A549 (cell line): ENCODE data around the gene HES3. TPM values are rescaled to one million over a fixed set of nuclear protein-coding genes. Genes with fewer than 3 reads are reported as not detected.

ENCODE experiments used
- ATAC-seq, 2 experiments: fragments of 200-7000 bp in 1 of 2; fragments of >200 bp in 1 of 2; cut with Nextera tagmentation in 1 of 2; cut with Tn5 transposase in 1 of 2; 3 replicates each; pipeline versions ENCODE4 v1.8.0 to v1.9.1; 2018 to 2020; ENCODE audit warnings: mild to moderate bottlenecking in 1 of 2, moderate library complexity in 1 of 2
- CTCF ChIA-PET: fragments of 300-600 bp; sonication (Branson Sonifier 250); formaldehyde crosslinking; extraction: SDS; loops from one replicate; lab custom pipeline; 2021; ENCODE audit warnings: antibody characterized with exemption, inconsistent platforms; lab: Yijun Ruan, JAX
- POLR2A ChIA-PET: fragments of 350-600 bp; formaldehyde crosslinking; extraction: SDS; loops from one replicate; lab custom pipeline; 2021; ENCODE audit warnings: antibody characterized with exemption, inconsistent platforms; lab: Yijun Ruan, JAX
- DNase-seq, 2 experiments: peaks; one replicate each; pipeline versions ENCODE4 v3.0.0 to v3.0.0-alpha.2; 2011 to 2016; ENCODE audit warnings: low read depth in 1 of 2, low spot score in 1 of 2
- FAIRE-seq: peaks from 2 replicates; lab custom pipeline; 2011; peaks lifted over from hg19 to GRCh38; lab: Jason Lieb, UNC
- H3K27ac ChIP-seq, 2 experiments: fragments of >200 bp; sonication (Bioruptor Twin); formaldehyde crosslinking; 3 replicates each; pipeline ENCODE4 v1.5.1; 2016 to 2017
- H3K4me1 ChIP-seq: fragments of >200 bp; sonication (Bioruptor Twin); formaldehyde crosslinking; 3 replicates; pipeline ENCODE4 v1.6.1; 2016
- H3K4me2 ChIP-seq: fragments of >200 bp; sonication (Bioruptor Twin); formaldehyde crosslinking; 3 replicates; pipeline ENCODE4 v1.6.1; 2016
- H3K4me3 ChIP-seq: fragments of >200 bp; sonication (Bioruptor Twin); formaldehyde crosslinking; 3 replicates; pipeline ENCODE4 v1.5.1; 2016
- H3K9me3 ChIP-seq: fragments of >200 bp; sonication (Bioruptor Twin); formaldehyde crosslinking; 3 replicates; pipeline ENCODE4 v1.6.1; 2016
- HEYL ChIP-seq: fragments of 250-450 bp; sonication (Bioruptor Pico); IDR thresholded peaks from 2 replicates; pipeline ENCODE4 v1.8.0; 2021; ENCODE audit warnings: mild to moderate bottlenecking, moderate library complexity
- HOXA7 ChIP-seq: fragments of 250-450 bp; sonication (Bioruptor Pico); IDR thresholded peaks from 2 replicates; pipeline ENCODE4 v1.5.0; 2020; ENCODE audit warnings: mild to moderate bottlenecking, moderate library complexity
- HOXB5 ChIP-seq: fragments of 250-450 bp; sonication (Bioruptor Pico); IDR thresholded peaks from 2 replicates; pipeline ENCODE4 v1.5.0; 2020; ENCODE audit warnings: mild to moderate bottlenecking, moderate library complexity
- JUNB ChIP-seq: fragments of >200 bp; sonication (Bioruptor Twin); formaldehyde crosslinking; IDR thresholded peaks from 2 replicates; pipeline ENCODE4 v1.6.1; 2016
- KDM5A ChIP-seq: fragments of 200-600 bp; sonication (generic); IDR thresholded peaks from 2 replicates; pipeline ENCODE4 v1.6.1; 2016; ENCODE audit warnings: antibody characterized with exemption, mild to moderate bottlenecking
- MAFK ChIP-seq: fragments of 450-650 bp; IDR thresholded peaks from 2 replicates; pipeline ENCODE4 v1.6.1; 2014; ENCODE audit not compliant: partially characterized antibody
- PHF8 ChIP-seq: fragments of 200-600 bp; sonication (generic); IDR thresholded peaks from 2 replicates; pipeline ENCODE4 v1.6.1; 2016; ENCODE audit warnings: low read depth, mild to moderate bottlenecking, antibody characterized with exemption, moderate library complexity, borderline replicate concordance
- POLR2AphosphoS2 ChIP-seq: conservative IDR thresholded peaks from 2 replicates; pipeline ENCODE4 v1.6.1; 2012; ENCODE audit warnings: low read length, improper control_type of control experiment, inconsistent platforms
- RAD21 ChIP-seq, 2 experiments: fragments of >200 bp in 1 of 2; sonication (Bioruptor Twin) in 1 of 2; formaldehyde crosslinking in 1 of 2; IDR thresholded peaks in 1 of 2; conservative IDR thresholded peaks in 1 of 2; 2 replicates in 1 of 2; 3 replicates in 1 of 2; pipeline ENCODE4 v1.6.1; 2012 to 2018; ENCODE audit warnings: inconsistent platforms in 1 of 2
- RFX5 ChIP-seq: fragments of 450-650 bp; IDR thresholded peaks from 2 replicates; pipeline ENCODE4 v1.7.1; 2014; ENCODE audit warnings: antibody characterized with exemption, mild to moderate bottlenecking, moderate library complexity
- TP53 ChIP-seq: fragments of 250-450 bp; sonication (Bioruptor Pico); IDR thresholded peaks from 2 replicates; pipeline ENCODE4 v1.5.0; 2021; ENCODE audit warnings: mild to moderate bottlenecking, moderate library complexity
- ZNF302 ChIP-seq: fragments of 250-450 bp; sonication (Bioruptor Pico); IDR thresholded peaks from 2 replicates; pipeline ENCODE4 v1.9.0; 2021; ENCODE audit warnings: inconsistent platforms, mild to moderate bottlenecking, moderate library complexity
- WGBS: methylation state at CpG from one replicate; pipeline ENCODE4 v1.1.6; 2017; ENCODE audit errors: missing lambda C conversion rate; 5-methylcytosine and 5-hydroxymethylcytosine counted together
- polyA plus RNA-seq, 4 experiments: library from polyadenylated mRNA; depleted of rRNA in 3 of 4; stranded (reverse); fragments of >200 nt; fragmentation: RNase III in 1 of 4; extraction: RNeasy Plus Mini Kit Qiagen cat#74134 plus additional on column Dnase treatment in 1 of 4; gene quantifications; 2 replicates in 3 of 4; 3 replicates in 1 of 4; pipeline ENCODE4 v1.2.3, GENCODE V29; 2011 to 2017
- TF ChIP-seq, protein P1 (sequence below): fragments of >200 bp; sonication (Bioruptor Twin); formaldehyde crosslinking; IDR thresholded peaks from 2 replicates; pipeline ENCODE4 v1.6.1; 2016
- TF ChIP-seq, protein P2 (sequence below): fragments of 250-450 bp; sonication (Bioruptor Pico); IDR thresholded peaks from 2 replicates; pipeline ENCODE4 v1.5.0; 2021; ENCODE audit warnings: mild to moderate bottlenecking, moderate library complexity, borderline replicate concordance
- TF ChIP-seq, protein P3 (sequence below): fragments of 200-600 bp; sonication (generic); IDR thresholded peaks from 2 replicates; pipeline ENCODE4 v1.6.1; 2016; ENCODE audit warnings: antibody characterized with exemption, mild to moderate bottlenecking, moderate library complexity
- TF ChIP-seq, protein P4 (sequence below): IDR thresholded peaks from 2 replicates; pipeline ENCODE4 v1.6.1; 2012
- TF ChIP-seq, protein P5 (sequence below): fragments of >200 bp; sonication (Bioruptor Twin); formaldehyde crosslinking; IDR thresholded peaks from 3 replicates; pipeline ENCODE4 v1.5.1; 2016
- TF ChIP-seq, protein P6 (sequence below): IDR thresholded peaks from 2 replicates; pipeline ENCODE4 v1.6.1; 2012; ENCODE audit warnings: low read depth, borderline replicate concordance

The HES3 gene
- polyA plus RNA-seq, 2 of the 4 experiments (the other 2 are of a cell fraction), result not detected

DNA sequence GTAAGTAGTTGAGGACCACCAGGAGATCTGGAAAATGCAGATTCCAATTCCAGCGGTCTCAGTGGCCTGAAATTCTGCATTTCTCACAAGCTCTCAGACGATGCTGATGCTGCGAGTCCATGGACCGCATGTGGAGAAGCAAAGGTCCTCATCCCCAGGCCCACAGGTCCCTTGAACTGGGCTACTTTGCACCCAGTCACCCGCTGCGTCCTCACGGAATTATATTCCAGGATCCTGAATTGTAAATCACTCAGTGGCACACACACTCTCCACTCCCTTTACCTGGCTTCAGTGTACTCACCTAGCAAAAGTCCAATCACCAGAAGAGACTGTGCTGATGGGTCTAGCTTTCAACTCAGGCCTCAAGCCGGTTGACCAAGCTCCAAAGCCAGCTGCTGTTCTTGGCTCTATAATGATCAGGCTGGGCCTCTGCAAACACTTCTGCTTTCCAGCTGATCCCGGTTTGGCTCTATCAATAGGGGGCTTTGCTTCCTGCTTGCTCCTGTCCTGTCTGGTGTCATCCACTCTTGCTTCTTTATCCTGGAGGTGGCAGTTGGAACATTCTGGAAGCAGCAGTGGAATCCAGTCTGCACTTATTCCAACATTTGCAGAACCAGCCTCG is 43.7 kb upstream of the HES3 start:
- Histone ChIP-seq H3K9me3 (no peaks in the 10 kb centered on the region), H3K4me2 (peak overlapping the region; percentile 97), H3K4me1 (peaks cover 27% of the 10 kb centered on the region), H3K27ac (peak overlapping the region; percentile 98 to 99), H3K4me3 (peak overlapping the region; percentile 96)
- FAIRE-seq (no peak), DNase-seq (no peak), ATAC-seq (no peak)
- ChIA-PET POLR2A (no interaction called here), CTCF (interaction anchor here (0.7 to 3.2 kb wide), 4 partner anchors 11 to 144 kb away, joined by 3 to 9 read pairs (median 4); no protein-coding TSS in a partner anchor)
- 94% methylated on average over 10 of the region's 10 CpGs for WGBS
- TF ChIP-seq RFX5, result no peak
- TF ChIP-seq, protein P1, sequence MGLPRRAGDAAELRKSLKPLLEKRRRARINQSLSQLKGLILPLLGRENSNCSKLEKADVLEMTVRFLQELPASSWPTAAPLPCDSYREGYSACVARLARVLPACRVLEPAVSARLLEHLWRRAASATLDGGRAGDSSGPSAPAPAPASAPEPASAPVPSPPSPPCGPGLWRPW, result no peak
- TF ChIP-seq, protein P2, sequence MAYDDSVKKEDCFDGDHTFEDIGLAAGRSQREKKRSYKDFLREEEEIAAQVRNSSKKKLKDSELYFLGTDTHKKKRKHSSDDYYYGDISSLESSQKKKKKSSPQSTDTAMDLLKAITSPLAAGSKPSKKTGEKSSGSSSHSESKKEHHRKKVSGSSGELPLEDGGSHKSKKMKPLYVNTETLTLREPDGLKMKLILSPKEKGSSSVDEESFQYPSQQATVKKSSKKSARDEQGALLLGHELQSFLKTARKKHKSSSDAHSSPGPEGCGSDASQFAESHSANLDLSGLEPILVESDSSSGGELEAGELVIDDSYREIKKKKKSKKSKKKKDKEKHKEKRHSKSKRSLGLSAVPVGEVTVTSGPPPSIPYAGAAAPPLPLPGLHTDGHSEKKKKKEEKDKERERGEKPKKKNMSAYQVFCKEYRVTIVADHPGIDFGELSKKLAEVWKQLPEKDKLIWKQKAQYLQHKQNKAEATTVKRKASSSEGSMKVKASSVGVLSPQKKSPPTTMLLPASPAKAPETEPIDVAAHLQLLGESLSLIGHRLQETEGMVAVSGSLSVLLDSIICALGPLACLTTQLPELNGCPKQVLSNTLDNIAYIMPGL (CRISPR knock-in tag), result no peak
- TF ChIP-seq, protein P3, sequence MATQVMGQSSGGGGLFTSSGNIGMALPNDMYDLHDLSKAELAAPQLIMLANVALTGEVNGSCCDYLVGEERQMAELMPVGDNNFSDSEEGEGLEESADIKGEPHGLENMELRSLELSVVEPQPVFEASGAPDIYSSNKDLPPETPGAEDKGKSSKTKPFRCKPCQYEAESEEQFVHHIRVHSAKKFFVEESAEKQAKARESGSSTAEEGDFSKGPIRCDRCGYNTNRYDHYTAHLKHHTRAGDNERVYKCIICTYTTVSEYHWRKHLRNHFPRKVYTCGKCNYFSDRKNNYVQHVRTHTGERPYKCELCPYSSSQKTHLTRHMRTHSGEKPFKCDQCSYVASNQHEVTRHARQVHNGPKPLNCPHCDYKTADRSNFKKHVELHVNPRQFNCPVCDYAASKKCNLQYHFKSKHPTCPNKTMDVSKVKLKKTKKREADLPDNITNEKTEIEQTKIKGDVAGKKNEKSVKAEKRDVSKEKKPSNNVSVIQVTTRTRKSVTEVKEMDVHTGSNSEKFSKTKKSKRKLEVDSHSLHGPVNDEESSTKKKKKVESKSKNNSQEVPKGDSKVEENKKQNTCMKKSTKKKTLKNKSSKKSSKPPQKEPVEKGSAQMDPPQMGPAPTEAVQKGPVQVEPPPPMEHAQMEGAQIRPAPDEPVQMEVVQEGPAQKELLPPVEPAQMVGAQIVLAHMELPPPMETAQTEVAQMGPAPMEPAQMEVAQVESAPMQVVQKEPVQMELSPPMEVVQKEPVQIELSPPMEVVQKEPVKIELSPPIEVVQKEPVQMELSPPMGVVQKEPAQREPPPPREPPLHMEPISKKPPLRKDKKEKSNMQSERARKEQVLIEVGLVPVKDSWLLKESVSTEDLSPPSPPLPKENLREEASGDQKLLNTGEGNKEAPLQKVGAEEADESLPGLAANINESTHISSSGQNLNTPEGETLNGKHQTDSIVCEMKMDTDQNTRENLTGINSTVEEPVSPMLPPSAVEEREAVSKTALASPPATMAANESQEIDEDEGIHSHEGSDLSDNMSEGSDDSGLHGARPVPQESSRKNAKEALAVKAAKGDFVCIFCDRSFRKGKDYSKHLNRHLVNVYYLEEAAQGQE, result no peak
- TF ChIP-seq ZNF302 (CRISPR knock-in tag), result no peak
- TF ChIP-seq HOXA7 (CRISPR knock-in tag), result no peak
- TF ChIP-seq, protein P4, sequence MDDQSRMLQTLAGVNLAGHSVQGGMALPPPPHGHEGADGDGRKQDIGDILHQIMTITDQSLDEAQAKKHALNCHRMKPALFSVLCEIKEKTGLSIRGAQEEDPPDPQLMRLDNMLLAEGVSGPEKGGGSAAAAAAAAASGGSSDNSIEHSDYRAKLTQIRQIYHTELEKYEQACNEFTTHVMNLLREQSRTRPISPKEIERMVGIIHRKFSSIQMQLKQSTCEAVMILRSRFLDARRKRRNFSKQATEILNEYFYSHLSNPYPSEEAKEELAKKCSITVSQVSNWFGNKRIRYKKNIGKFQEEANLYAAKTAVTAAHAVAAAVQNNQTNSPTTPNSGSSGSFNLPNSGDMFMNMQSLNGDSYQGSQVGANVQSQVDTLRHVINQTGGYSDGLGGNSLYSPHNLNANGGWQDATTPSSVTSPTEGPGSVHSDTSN, result no peak
- TF ChIP-seq, protein P5, sequence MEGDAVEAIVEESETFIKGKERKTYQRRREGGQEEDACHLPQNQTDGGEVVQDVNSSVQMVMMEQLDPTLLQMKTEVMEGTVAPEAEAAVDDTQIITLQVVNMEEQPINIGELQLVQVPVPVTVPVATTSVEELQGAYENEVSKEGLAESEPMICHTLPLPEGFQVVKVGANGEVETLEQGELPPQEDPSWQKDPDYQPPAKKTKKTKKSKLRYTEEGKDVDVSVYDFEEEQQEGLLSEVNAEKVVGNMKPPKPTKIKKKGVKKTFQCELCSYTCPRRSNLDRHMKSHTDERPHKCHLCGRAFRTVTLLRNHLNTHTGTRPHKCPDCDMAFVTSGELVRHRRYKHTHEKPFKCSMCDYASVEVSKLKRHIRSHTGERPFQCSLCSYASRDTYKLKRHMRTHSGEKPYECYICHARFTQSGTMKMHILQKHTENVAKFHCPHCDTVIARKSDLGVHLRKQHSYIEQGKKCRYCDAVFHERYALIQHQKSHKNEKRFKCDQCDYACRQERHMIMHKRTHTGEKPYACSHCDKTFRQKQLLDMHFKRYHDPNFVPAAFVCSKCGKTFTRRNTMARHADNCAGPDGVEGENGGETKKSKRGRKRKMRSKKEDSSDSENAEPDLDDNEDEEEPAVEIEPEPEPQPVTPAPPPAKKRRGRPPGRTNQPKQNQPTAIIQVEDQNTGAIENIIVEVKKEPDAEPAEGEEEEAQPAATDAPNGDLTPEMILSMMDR, result no peak
- no peak for TF ChIP-seq KDM5A
- no peak for TF ChIP-seq RAD21 (conservative IDR thresholded peaks at IDR 0.05 in 1 of 2, IDR thresholded peaks at IDR 0.05 in 1 of 2)
- TF ChIP-seq JUNB, result no peak
- no peak for TF ChIP-seq HEYL (CRISPR knock-in tag)
- TF ChIP-seq, protein P6, sequence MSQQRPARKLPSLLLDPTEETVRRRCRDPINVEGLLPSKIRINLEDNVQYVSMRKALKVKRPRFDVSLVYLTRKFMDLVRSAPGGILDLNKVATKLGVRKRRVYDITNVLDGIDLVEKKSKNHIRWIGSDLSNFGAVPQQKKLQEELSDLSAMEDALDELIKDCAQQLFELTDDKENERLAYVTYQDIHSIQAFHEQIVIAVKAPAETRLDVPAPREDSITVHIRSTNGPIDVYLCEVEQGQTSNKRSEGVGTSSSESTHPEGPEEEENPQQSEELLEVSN, result no peak
- no peak for TF ChIP-seq HOXB5 (CRISPR knock-in tag)
- TF ChIP-seq MAFK, result no peak
- TF ChIP-seq PHF8, result no peak
- no peak for TF ChIP-seq TP53 (CRISPR knock-in tag)
- no peak for TF ChIP-seq POLR2AphosphoS2
